HepG2 (cell line): ENCODE results near the gene KCNAB1. TPM values are rescaled to one million over a fixed set of nuclear protein-coding genes. Genes with fewer than 3 reads are reported as not detected.

ENCODE experiments used
- ATAC-seq: fragments of 200-7000 bp; cut with Tn5 transposase; 3 replicates; pipeline ENCODE4 v1.9.1; 2020; ENCODE audit warnings: mild to moderate bottlenecking, moderate library complexity
- BruUV-seq: library from RNA; stranded (reverse); fragments of 400-500 nt; replicated peaks from 2 replicates; lab custom pipeline; 2021; lab: Mats Ljungman, UMichigan
- CTCF ChIA-PET: fragments of 300-600 bp; formaldehyde crosslinking; extraction: SDS; loops from one replicate; lab custom pipeline; 2021; ENCODE audit warnings: low total read pairs, inconsistent platforms, low intra/inter-chr PET ratio; lab: Yijun Ruan, JAX
- POLR2A ChIA-PET: fragments of 350-600 bp; sonication (Branson Sonifier 250); formaldehyde crosslinking; loops from one replicate; lab custom pipeline; 2020; ENCODE audit warnings: antibody characterized with exemption, inconsistent platforms; lab: Yijun Ruan, JAX
- DNase-seq: peaks from one replicate; pipeline ENCODE4 v3.0.0-alpha.2; 2015; ENCODE audit warnings: low spot score
- FAIRE-seq: peaks from 3 replicates; lab custom pipeline; 2011; peaks lifted over from hg19 to GRCh38; lab: Jason Lieb, UNC
- H2AFZ ChIP-seq: one replicate; pipeline ENCODE4 v1.6.1; 2011; ENCODE audit warnings: low read length, inconsistent platforms
- H3K27ac ChIP-seq: fragments of 300-600 bp; 3 replicates; pipeline ENCODE4 v1.8.0; 2011; ENCODE audit warnings: mixed run types, mild to moderate bottlenecking, mixed read lengths, low read length, inconsistent platforms; ENCODE audit not compliant: insufficient read depth; ENCODE audit errors: extremely low read length
- H3K27me3 ChIP-seq, 2 experiments: fragments of 200-600 bp in 1 of 2; 2 replicates in 1 of 2; 3 replicates in 1 of 2; pipeline versions ENCODE4 v1.6.0 to v1.8.0; 2011; ENCODE audit warnings: low read length in 2 of 2, mild to moderate bottlenecking in 2 of 2, moderate library complexity in 2 of 2, inconsistent platforms in 1 of 2; ENCODE audit not compliant: insufficient read depth in 2 of 2, control insufficient read depth in 1 of 2
- H3K36me3 ChIP-seq, 2 experiments: fragments of 200-600 bp in 1 of 2; replicated peaks in 1 of 2; 2 replicates in 1 of 2; 3 replicates in 1 of 2; pipeline versions ENCODE4 v1.5.1 to v1.8.0; 2011; ENCODE audit warnings: low read length in 2 of 2, inconsistent platforms in 1 of 2; ENCODE audit not compliant: insufficient read depth in 2 of 2, control insufficient read depth in 1 of 2
- H3K4me1 ChIP-seq: 2 replicates; pipeline ENCODE4 v1.5.1; 2012; ENCODE audit warnings: low read length, inconsistent platforms; ENCODE audit not compliant: insufficient read depth
- H3K4me2 ChIP-seq: 2 replicates; pipeline ENCODE4 v1.6.0; 2011; ENCODE audit warnings: low read depth, low read length, inconsistent platforms
- H3K4me3 ChIP-seq, 3 experiments: fragments of 200-600 bp in 1 of 3; sonication (generic), shearing (Covaris generic) in 1 of 3; replicated peaks in 1 of 3; 2 replicates each; pipeline ENCODE4 v1.5.1; 2011 to 2016; ENCODE audit warnings: low read length in 3 of 3, inconsistent platforms in 2 of 3, low read depth in 2 of 3, mild to moderate bottlenecking in 2 of 3, control low read depth in 1 of 3, mixed read lengths in 1 of 3; ENCODE audit not compliant: insufficient read depth in 1 of 3
- H3K79me2 ChIP-seq: one replicate; pipeline ENCODE4 v1.6.1; 2011; ENCODE audit warnings: low read length, inconsistent platforms; ENCODE audit not compliant: insufficient read depth
- H3K9ac ChIP-seq: 2 replicates; pipeline ENCODE4 v1.6.0; 2011; ENCODE audit warnings: mild to moderate bottlenecking, low read depth, low read length, inconsistent platforms; ENCODE audit not compliant: insufficient read depth
- H3K9me3 ChIP-seq: 2 replicates; pipeline ENCODE4 v1.5.1; 2012; ENCODE audit warnings: mild to moderate bottlenecking, low read length
- H4K20me1 ChIP-seq: 2 replicates; pipeline ENCODE4 v1.6.0; 2011; ENCODE audit warnings: inconsistent platforms, mild to moderate bottlenecking, low read length, moderate library complexity; ENCODE audit not compliant: insufficient read depth
- BCL6 ChIP-seq: IDR thresholded peaks from 2 replicates; pipeline ENCODE4 v1.6.1; 2016; ENCODE audit warnings: missing genetic modification reagents, missing compliant biosample characterization
- HOXA9 ChIP-seq: sonication (generic); formaldehyde crosslinking; IDR thresholded peaks from 2 replicates; pipeline ENCODE4 v1.8.1; 2022; ENCODE audit warnings: missing genetic modification reagents, mild to moderate bottlenecking, moderate library complexity, borderline replicate concordance
- NFYB ChIP-seq: sonication (generic); formaldehyde crosslinking; IDR thresholded peaks from 2 replicates; pipeline ENCODE4 v1.4.0; 2020; ENCODE audit warnings: missing genetic modification reagents
- RFXANK ChIP-seq: IDR thresholded peaks from 2 replicates; pipeline ENCODE4 v1.6.1; 2016
- SMC3 ChIP-seq: IDR thresholded peaks from 2 replicates; pipeline ENCODE4 v1.6.1; 2011; ENCODE audit warnings: low read length, improper control_type of control experiment
- SRSF9 ChIP-seq: fragments of 200-400 bp; formaldehyde crosslinking; IDR thresholded peaks from 2 replicates; pipeline ENCODE4 v1.6.1; 2018; ENCODE audit warnings: borderline replicate concordance, mild to moderate bottlenecking, low read depth, low read length; ENCODE audit not compliant: insufficient read depth, poor library complexity, severe bottlenecking
- THYN1 ChIP-seq: sonication (generic); formaldehyde crosslinking; IDR thresholded peaks from 2 replicates; pipeline ENCODE4 v1.8.1; 2023; ENCODE audit warnings: low read depth, mild to moderate bottlenecking, moderate library complexity, missing genetic modification reagents, borderline replicate concordance
- ZFP36 ChIP-seq: fragments of 150-350 bp; IDR thresholded peaks from 2 replicates; pipeline ENCODE4 v1.6.1; 2018; ENCODE audit warnings: borderline replicate concordance, low read length, low read depth; ENCODE audit not compliant: partially characterized antibody
- ZNF33B ChIP-seq: sonication (generic); formaldehyde crosslinking; IDR thresholded peaks from 2 replicates; pipeline ENCODE4 v1.5.1; 2020; ENCODE audit warnings: mild to moderate bottlenecking, missing genetic modification reagents
- ZSCAN22 ChIP-seq: sonication (generic); formaldehyde crosslinking; IDR thresholded peaks from 2 replicates; pipeline ENCODE4 v1.4.0; 2020; ENCODE audit warnings: mild to moderate bottlenecking, missing genetic modification reagents
- ZSCAN9 ChIP-seq: IDR thresholded peaks from 2 replicates; pipeline ENCODE4 v1.6.1; 2016; ENCODE audit warnings: borderline replicate concordance
- WGBS: methylation state at CpG from one replicate; pipeline ENCODE4 v1.1.6; 2017; ENCODE audit warnings: low lambda C conversion rate; 5-methylcytosine and 5-hydroxymethylcytosine counted together
- in situ Hi-C: cut with HindIII; loops from 2 replicates; pipeline ENCODE4 v1.10.0; 2017; ENCODE audit warnings: low pct_unique_long_range_greater_than_20kb; ENCODE audit not compliant: extremely low pct_ligation_motif_present
- intact Hi-C: fragments of 100-400 bp; cut with micrococcal nuclease; formaldehyde crosslinking; loops from one replicate; pipeline ENCODE4 v1.10.0; 2022; ENCODE audit not compliant: unreplicated experiment
- polyA plus RNA-seq, 8 experiments: library from polyadenylated mRNA; depleted of rRNA in 3 of 8; stranded (reverse) in 7 of 8; unstranded in 1 of 8; fragments of >200 nt; fragmentation: Illumina TruSeq in 4 of 8; extraction: Trizol in 4 of 8; gene quantifications; 2 replicates each; pipeline versions ENCODE4 v1.2.1 to v1.2.3, GENCODE V29; 2011 to 2016; ENCODE audit warnings: low read depth in 4 of 8, missing spikeins in 1 of 8, mixed read lengths in 1 of 8; ENCODE audit not compliant: insufficient read depth in 1 of 8
- total RNA-seq, 5 experiments: library from RNA; depleted of rRNA; stranded (reverse); fragments of >200 nt; fragmentation: Illumina TruSeq; extraction: Trizol; gene quantifications; 2 replicates each; pipeline ENCODE4 v1.2.3, GENCODE V29; 2016; ENCODE audit warnings: low read depth in 1 of 5
- TF ChIP-seq, protein P1 (sequence below): sonication (generic); formaldehyde crosslinking; IDR thresholded peaks from 2 replicates; pipeline ENCODE4 v1.4.0; 2020; ENCODE audit warnings: mild to moderate bottlenecking, missing genetic modification reagents
- TF ChIP-seq, protein P2 (sequence below), 2 experiments: sonication (generic) in 1 of 2; formaldehyde crosslinking in 1 of 2; IDR thresholded peaks; 2 replicates each; pipeline versions ENCODE4 v1.4.0 to v1.6.1; 2016 to 2020; ENCODE audit warnings: borderline replicate concordance in 1 of 2, low read depth in 1 of 2, mild to moderate bottlenecking in 1 of 2, missing genetic modification reagents in 1 of 2
- TF ChIP-seq, protein P3 (sequence below): sonication (generic); formaldehyde crosslinking; IDR thresholded peaks from 2 replicates; pipeline ENCODE4 v1.5.0; 2020; ENCODE audit warnings: missing genetic modification reagents, mild to moderate bottlenecking, borderline replicate concordance

The KCNAB1 gene
- total and polyA plus RNA-seq, 2 of the 13 experiments (the other 11 are each of a cell fraction or from before 2014, with no cell fraction given), result not detected

- Histone ChIP-seq H3K4me3 (no peak overlapping the region), H3K9me3 (no peaks in the 10 kb centered on the region), H3K9ac (no peak overlapping the region), H3K27me3 (no peaks in the 10 kb centered on the region), H3K27ac (no peak overlapping the region), H4K20me1 (no peaks in the 10 kb centered on the region), H3K79me2 (no peaks in the 10 kb centered on the region), H2AFZ (no peak overlapping the region), H3K36me3 (no peaks in the 10 kb centered on the region), H3K4me1 (peaks cover 22% of the 10 kb centered on the region), H3K4me2 (no peak overlapping the region)
- intact Hi-C loops, result no loop called here
- FAIRE-seq (no peak), ATAC-seq (no peak), DNase-seq (no peak)
- ChIA-PET POLR2A (no interaction called here), CTCF (no interaction called here)
- BruUV-seq, result no TSS peak
- in situ Hi-C loops, result loop anchor here (25.0 kb wide), 1 partner anchor 354 kb away; no protein-coding TSS in a partner anchor
- 94% methylated on average over 3 of the region's 3 CpGs for WGBS
- TF ChIP-seq, protein P1, sequence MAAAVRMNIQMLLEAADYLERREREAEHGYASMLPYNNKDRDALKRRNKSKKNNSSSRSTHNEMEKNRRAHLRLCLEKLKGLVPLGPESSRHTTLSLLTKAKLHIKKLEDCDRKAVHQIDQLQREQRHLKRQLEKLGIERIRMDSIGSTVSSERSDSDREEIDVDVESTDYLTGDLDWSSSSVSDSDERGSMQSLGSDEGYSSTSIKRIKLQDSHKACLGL (CRISPR knock-in tag), result no peak
- TF ChIP-seq SRSF9 (no peak), BCL6 (CRISPR knock-in tag) (no peak), NFYB (no peak), HOXA9 (CRISPR knock-in tag) (no peak), SMC3 (no peak), ZSCAN9 (CRISPR knock-in tag) (no peak), THYN1 (CRISPR knock-in tag) (no peak), ZSCAN22 (no peak), ZNF33B (CRISPR knock-in tag) (no peak), RFXANK (CRISPR knock-in tag) (no peak), ZFP36 (no peak)
- TF ChIP-seq, protein P2, sequence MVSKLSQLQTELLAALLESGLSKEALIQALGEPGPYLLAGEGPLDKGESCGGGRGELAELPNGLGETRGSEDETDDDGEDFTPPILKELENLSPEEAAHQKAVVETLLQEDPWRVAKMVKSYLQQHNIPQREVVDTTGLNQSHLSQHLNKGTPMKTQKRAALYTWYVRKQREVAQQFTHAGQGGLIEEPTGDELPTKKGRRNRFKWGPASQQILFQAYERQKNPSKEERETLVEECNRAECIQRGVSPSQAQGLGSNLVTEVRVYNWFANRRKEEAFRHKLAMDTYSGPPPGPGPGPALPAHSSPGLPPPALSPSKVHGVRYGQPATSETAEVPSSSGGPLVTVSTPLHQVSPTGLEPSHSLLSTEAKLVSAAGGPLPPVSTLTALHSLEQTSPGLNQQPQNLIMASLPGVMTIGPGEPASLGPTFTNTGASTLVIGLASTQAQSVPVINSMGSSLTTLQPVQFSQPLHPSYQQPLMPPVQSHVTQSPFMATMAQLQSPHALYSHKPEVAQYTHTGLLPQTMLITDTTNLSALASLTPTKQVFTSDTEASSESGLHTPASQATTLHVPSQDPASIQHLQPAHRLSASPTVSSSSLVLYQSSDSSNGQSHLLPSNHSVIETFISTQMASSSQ (IDR thresholded peaks at IDR 0.05; ENCODE audit: low read depth), result no peak
- TF ChIP-seq, protein P2 (CRISPR knock-in tag; IDR thresholded peaks at IDR 0.05; ENCODE audit: borderline replicate concordance), result no peak
- TF ChIP-seq, protein P3, sequence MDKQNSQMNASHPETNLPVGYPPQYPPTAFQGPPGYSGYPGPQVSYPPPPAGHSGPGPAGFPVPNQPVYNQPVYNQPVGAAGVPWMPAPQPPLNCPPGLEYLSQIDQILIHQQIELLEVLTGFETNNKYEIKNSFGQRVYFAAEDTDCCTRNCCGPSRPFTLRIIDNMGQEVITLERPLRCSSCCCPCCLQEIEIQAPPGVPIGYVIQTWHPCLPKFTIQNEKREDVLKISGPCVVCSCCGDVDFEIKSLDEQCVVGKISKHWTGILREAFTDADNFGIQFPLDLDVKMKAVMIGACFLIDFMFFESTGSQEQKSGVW, result no peak
Measured at GRCh38 chr3:156516284-156516683, 395.9 kb downstream of the KCNAB1 start.
